ENCODE data around the gene CDC20B. TPM values are rescaled to one million over a fixed set of nuclear protein-coding genes. Genes with fewer than 3 reads are reported as not detected.
A peak's percentile ranks its signal among the peaks of the same experiment; 100 is the strongest.

CDC20B gene
- total RNA-seq, 2 experiments from 2014 or later, result not detected

Small RNAs within 50 kb of the gene (microRNA-seq; reads per million reads assigned to microRNA genes)
- gene MIR449A (ENCODE audit: borderline microRNAs expressed, borderline replicate concordance), result 83.4 reads per million, percentile 55 among the genes with 10 or more reads in this experiment
- not detected for gene MIR449B (ENCODE audit: borderline microRNAs expressed, borderline replicate concordance)
- gene MIR449C (ENCODE audit: borderline microRNAs expressed, borderline replicate concordance), result 6.0 reads per million, percentile 7 among the genes with 10 or more reads in this experiment

Other genes starting within 250 kb of the CDC20B start
- gene ESM1, start 187.6 kb downstream of the CDC20B start, total RNA-seq, result not detected
- not detected for gene GZMK, start 148.9 kb downstream of the CDC20B start, total RNA-seq
- under 1 TPM in 1 of 2 experiments, not detected in 1; 0.24 TPM for gene GZMA, start 70.5 kb downstream of the CDC20B start, total RNA-seq
- not detected for gene GPX8, start 13.0 kb downstream of the CDC20B start, total RNA-seq
- gene MCIDAS, start 54.1 kb upstream of the CDC20B start, total RNA-seq, result under 1 TPM in 1 of 2 experiments, not detected in 1; 0.17 TPM
- gene CCNO, start 60.4 kb upstream of the CDC20B start, total RNA-seq, result not detected
- 10 to 100 TPM; 11.0 to 11.1 TPM for gene DHX29, start 134.5 kb upstream of the CDC20B start, total RNA-seq
- gene MTREX, start 134.8 kb upstream of the CDC20B start, total RNA-seq, result 10 to 100 TPM; 76.1 to 79.7 TPM

Data from activated naive CD4-positive, alpha-beta T cell treated with anti-CD3 and anti-CD28 coated beads for 36 hours (primary cell).